ENCODE data around the gene APOBEC3G. TPM values are rescaled to one million over a fixed set of nuclear protein-coding genes. Genes with fewer than 3 reads are reported as not detected.
"Not testable (repeated sequence)": the region's sequence is repeated elsewhere in the genome, so short reads cannot be mapped to it uniquely, and the experiment has no call there.

Gene APOBEC3G
- total and polyA plus RNA-seq, 9 donors = 13.2 to 36.5 (median 24.7) TPM

- Histone ChIP-seq H3K4me3 (no peak overlapping the region), H3K27ac (no peak overlapping the region), H3K36me3 (no peaks in the 10 kb centered on the region), H3K4me1 (ENCODE audit: insufficient read depth) (no peaks in the 10 kb centered on the region), H3K9me3 (no peaks in the 10 kb centered on the region), H3K27me3 (no peaks in the 10 kb centered on the region)
- intact Hi-C loops (cut with DNase I) = no loop called here
- DNase-seq = no peak
- WGBS, 3 donors = 93 to 94% (median 93%) methylated on average over 7 of the region's 7 CpGs
- TF ChIP-seq, protein P1, sequence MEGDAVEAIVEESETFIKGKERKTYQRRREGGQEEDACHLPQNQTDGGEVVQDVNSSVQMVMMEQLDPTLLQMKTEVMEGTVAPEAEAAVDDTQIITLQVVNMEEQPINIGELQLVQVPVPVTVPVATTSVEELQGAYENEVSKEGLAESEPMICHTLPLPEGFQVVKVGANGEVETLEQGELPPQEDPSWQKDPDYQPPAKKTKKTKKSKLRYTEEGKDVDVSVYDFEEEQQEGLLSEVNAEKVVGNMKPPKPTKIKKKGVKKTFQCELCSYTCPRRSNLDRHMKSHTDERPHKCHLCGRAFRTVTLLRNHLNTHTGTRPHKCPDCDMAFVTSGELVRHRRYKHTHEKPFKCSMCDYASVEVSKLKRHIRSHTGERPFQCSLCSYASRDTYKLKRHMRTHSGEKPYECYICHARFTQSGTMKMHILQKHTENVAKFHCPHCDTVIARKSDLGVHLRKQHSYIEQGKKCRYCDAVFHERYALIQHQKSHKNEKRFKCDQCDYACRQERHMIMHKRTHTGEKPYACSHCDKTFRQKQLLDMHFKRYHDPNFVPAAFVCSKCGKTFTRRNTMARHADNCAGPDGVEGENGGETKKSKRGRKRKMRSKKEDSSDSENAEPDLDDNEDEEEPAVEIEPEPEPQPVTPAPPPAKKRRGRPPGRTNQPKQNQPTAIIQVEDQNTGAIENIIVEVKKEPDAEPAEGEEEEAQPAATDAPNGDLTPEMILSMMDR (IDR thresholded peaks at IDR 0.05) = no peak
- no peak for TF ChIP-seq POLR2A (IDR thresholded peaks at IDR 0.05)
- no peak for TF ChIP-seq EP300 (IDR thresholded peaks at IDR 0.05)
Measured at GRCh38 chr22:39070186-39070585, 6.9 kb upstream of the APOBEC3G start.

DNA sequence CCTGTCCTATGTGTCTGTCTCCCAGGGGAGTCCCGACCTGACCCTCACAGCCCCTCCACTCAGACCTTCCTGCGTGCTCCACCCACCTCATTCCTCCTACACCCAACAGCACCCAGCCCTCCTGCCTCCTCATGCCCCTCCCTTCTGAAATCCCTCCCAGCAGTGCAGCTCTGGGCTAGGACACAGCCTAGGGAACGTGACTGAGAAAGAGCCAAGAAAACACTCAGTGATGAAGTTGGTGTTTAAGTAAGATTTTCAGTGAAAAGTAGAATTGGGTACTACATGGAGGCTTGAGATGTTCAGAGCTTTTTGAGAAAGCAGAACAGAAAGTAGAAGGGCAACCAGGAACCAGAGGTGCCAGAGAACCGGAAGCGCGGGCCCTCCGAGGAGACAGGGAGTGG is 4.5 kb upstream of the APOBEC3G start:
- H3K36me3 ChIP-seq, H3K9me3 ChIP-seq: not testable (repeated sequence)

DNA sequence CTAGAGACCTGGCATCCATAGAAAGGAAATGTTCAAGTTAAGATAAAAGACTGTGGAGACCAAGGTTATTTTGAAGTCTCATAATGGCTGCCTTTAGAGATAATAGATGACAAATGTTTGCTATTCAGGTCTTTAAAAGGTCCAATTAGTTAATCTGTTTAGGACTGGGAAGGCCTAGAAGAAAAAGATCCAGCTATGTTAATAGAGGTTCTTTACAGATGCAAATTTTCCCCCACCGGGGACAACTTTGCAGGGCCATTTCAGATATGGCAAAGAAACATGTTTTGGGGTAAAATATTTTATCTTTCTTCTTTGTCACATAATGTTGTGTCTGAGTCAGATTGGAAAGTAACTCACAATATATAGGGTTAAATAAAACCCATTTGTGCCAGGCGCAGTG is 3.1 kb upstream of the APOBEC3G start:
- H3K36me3 ChIP-seq = no peaks in the 10 kb centered on the region
- H3K4me1 ChIP-seq (ENCODE audit: insufficient read depth) = peaks cover 11% of the 10 kb centered on the region
- H3K9me3 ChIP-seq = no peaks in the 10 kb centered on the region
- no peak overlapping the region for H3K4me3 ChIP-seq
- no peak for DNase-seq
- no peaks in the 10 kb centered on the region for H3K27me3 ChIP-seq
- whole genome bisulfite sequencing, 3 donors = 45 to 60% (median 50%) methylated on average over 2 of the region's 2 CpGs
- H3K27ac ChIP-seq = no peak overlapping the region
- no peak for TF ChIP-seq EP300 (IDR thresholded peaks at IDR 0.05)
- TF ChIP-seq POLR2A (IDR thresholded peaks at IDR 0.05) = no peak
- TF ChIP-seq, protein P1 (IDR thresholded peaks at IDR 0.05) = no peak
- intact Hi-C loops (cut with DNase I) = no loop called here

More for the DNA sequence above, 4.5 kb upstream of the APOBEC3G start:
- H3K4me3 ChIP-seq; intact Hi-C loops (cut with DNase I); H3K4me1 ChIP-seq (ENCODE audit: insufficient read depth); H3K27me3 ChIP-seq; DNase-seq; H3K27ac ChIP-seq: not testable (repeated sequence)
- 73 to 88% (median 74%) methylated on average over 7 of the region's 7 CpGs for WGBS, 3 donors

GRCh38 chr22:39076155-39077025 is 685 bp upstream of the APOBEC3G start:
- WGBS, 3 donors = 33 to 42% (median 34%) methylated on average over 20 to 24 of the region's 24 CpGs
- H3K9me3 ChIP-seq; H3K36me3 ChIP-seq; DNase-seq; H3K27me3 ChIP-seq; intact Hi-C loops (cut with DNase I): not testable (repeated sequence)
- Histone ChIP-seq H3K4me1 (ENCODE audit: insufficient read depth) (peaks cover 13% of the 10 kb centered on the region), H3K27ac (peak overlapping the region in 1 of 2 donors; percentile 90), H3K4me3 (peak overlapping the region; percentile 16)

DNA sequence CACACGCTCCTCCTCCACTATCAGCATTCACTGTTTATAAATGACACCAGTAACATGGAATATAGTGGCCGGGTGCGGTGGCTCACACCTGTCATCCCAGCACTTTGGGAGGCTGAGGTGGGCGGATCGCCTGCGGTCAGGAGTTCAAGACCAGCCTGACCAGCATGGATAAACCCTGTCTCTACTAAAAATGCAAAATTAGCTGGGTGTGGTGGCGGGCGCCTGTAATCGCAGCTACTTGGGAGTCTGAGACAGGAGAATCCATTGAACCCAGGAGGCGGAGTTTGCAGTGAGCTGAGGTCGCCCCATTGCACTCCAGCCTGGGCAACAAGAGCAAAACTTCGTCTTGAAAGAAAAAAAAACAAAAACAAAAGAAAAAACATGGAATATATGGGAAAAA is 837 bp downstream of the APOBEC3G start:
- H3K4me3 ChIP-seq = peak overlapping the region; percentile 37
- H3K9me3 ChIP-seq; DNase-seq; H3K36me3 ChIP-seq; H3K27me3 ChIP-seq; intact Hi-C loops (cut with DNase I): not testable (repeated sequence)
- WGBS, 3 donors = 83 to 93% (median 87%) methylated on average over 12 of the region's 12 CpGs
- H3K27ac ChIP-seq = peak overlapping the region; percentile 79 to 90
- peaks cover 13% of the 10 kb centered on the region for H3K4me1 ChIP-seq (ENCODE audit: insufficient read depth)

DNA sequence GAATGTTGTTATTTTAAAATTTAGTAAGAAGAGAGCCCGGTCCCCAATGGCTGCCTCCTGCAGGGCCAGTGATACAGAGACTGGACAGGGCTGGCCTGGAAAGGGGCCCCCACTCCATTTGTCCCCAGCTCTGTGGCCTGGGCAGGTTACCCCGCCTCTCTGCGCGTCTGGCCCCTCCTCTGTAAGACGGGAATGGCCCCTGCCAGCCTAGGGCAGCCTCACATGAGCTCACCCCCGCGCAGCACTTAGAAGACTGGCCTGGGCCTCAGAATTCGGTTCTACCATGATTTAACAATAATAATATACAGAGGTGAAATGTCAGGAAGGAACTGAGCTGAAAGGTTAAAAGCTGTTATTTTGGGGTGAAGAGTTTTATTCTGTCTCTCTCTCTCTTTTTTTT is 1.3 kb downstream of the APOBEC3G start:
- H3K4me1 ChIP-seq (ENCODE audit: insufficient read depth) = peaks cover 13% of the 10 kb centered on the region
- peak overlapping the region in 1 of 2 donors; percentile 74 for H3K27ac ChIP-seq
- intact Hi-C loops (cut with DNase I) = no loop called here
- no peaks in the 10 kb centered on the region for H3K9me3 ChIP-seq
- DNase-seq = peak in 1 of 5 donors; percentile 27
- no peaks in the 10 kb centered on the region for H3K27me3 ChIP-seq
- no peaks in the 10 kb centered on the region for H3K36me3 ChIP-seq
- no peak for TF ChIP-seq EP300 (IDR thresholded peaks at IDR 0.05)
- TF ChIP-seq POLR2A (IDR thresholded peaks at IDR 0.05) = no peak
- TF ChIP-seq, protein P1 (IDR thresholded peaks at IDR 0.05) = no peak
- 80 to 88% (median 85%) methylated on average over 8 of the region's 8 CpGs for WGBS, 3 donors
- H3K4me3 ChIP-seq = no peak overlapping the region

DNA sequence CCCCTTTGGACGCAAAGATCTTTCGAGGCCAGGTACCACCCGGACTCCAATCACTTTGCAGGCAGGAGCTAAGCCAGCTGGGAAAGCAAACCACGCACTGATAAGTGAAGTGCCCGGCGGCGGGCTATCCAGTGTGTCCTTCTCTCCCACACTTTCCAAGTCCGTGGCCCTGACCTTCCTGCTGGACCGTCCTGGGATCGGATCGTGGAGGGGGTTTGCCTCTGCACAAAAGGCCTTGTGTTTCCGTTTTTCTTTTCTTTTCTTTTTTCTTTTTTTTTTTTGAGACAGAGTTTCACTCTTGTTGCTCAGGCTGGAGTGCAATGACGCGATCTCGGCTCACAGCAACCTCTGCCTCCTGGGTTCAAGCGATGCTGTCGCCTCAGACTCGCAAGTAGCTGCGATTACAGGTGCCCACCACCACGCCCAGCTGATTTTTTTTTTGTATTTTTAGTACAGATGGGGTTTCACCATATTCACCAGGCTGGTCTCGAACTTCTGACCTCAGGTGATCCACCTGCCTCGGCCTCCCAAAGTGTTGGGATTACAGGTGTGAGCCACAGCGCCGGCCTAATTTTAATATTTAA is 2.1 kb downstream of the APOBEC3G start:
- H3K9me3 ChIP-seq; intact Hi-C loops (cut with DNase I); H3K27me3 ChIP-seq; H3K4me3 ChIP-seq; H3K36me3 ChIP-seq: not testable (repeated sequence)
- Histone ChIP-seq H3K27ac (peak overlapping the region in 1 of 2 donors; percentile 74), H3K4me1 (ENCODE audit: insufficient read depth) (peaks cover 13% of the 10 kb centered on the region)
- 25 to 57% (median 34%) methylated on average over 22 to 24 of the region's 24 CpGs for WGBS, 3 donors
- peak in 3 of 5 donors; percentile 37 to 61 (median 46) for DNase-seq

All from ovary (tissue), 9 donors.